Loucy (cell line): ENCODE results near the gene SIM2.
A peak's percentile ranks its signal among the peaks of the same experiment; 100 is the strongest.

ENCODE experiments used
- H2AFZ ChIP-seq: fragments of 200-600 bp; sonication (generic); 2 replicates; pipeline ENCODE4 v1.6.0; 2016; ENCODE audit warnings: antibody characterized with exemption, mild to moderate bottlenecking, low read length, moderate library complexity
- H3F3A ChIP-seq: fragments of 200-600 bp; 2 replicates; pipeline ENCODE4 v1.6.0; 2016; ENCODE audit warnings: antibody characterized with exemption, low read depth, mild to moderate bottlenecking
- H3K27me3 ChIP-seq: fragments of 200-600 bp; sonication (generic); 2 replicates; pipeline ENCODE4 v1.6.1; 2014; ENCODE audit warnings: low read length, mild to moderate bottlenecking; ENCODE audit not compliant: insufficient read depth, poor library complexity, severe bottlenecking
- H3K36me3 ChIP-seq: fragments of 200-600 bp; sonication (generic); 2 replicates; pipeline ENCODE4 v1.6.1; 2016; ENCODE audit warnings: low read length; ENCODE audit not compliant: insufficient read depth
- H3K4me1 ChIP-seq: fragments of 200-600 bp; sonication (generic); 2 replicates; pipeline ENCODE4 v1.5.1; 2014; ENCODE audit warnings: low read length, mild to moderate bottlenecking; ENCODE audit not compliant: insufficient read depth, poor library complexity, severe bottlenecking
- H3K4me2 ChIP-seq: fragments of 200-600 bp; sonication (generic); 2 replicates; pipeline ENCODE4 v1.6.0; 2014; ENCODE audit warnings: antibody characterized with exemption, low read length, low read depth, mild to moderate bottlenecking; ENCODE audit not compliant: poor library complexity, severe bottlenecking
- H3K4me3 ChIP-seq: fragments of 200-600 bp; sonication (generic); 2 replicates; pipeline ENCODE4 v1.5.1; 2014; ENCODE audit warnings: low read length, mild to moderate bottlenecking, mixed read lengths; ENCODE audit not compliant: poor library complexity, severe bottlenecking
- H3K79me2 ChIP-seq: fragments of 200-600 bp; sonication (generic); 2 replicates; pipeline ENCODE4 v1.6.1; 2014; ENCODE audit warnings: low read length; ENCODE audit not compliant: insufficient read depth
- H3K9ac ChIP-seq: fragments of 200-600 bp; sonication (generic); 2 replicates; pipeline ENCODE4 v1.6.0; 2014; ENCODE audit warnings: mild to moderate bottlenecking, low read depth, low read length, moderate library complexity; ENCODE audit not compliant: poor library complexity, severe bottlenecking
- H3K9me2 ChIP-seq: fragments of 200-600 bp; sonication (generic); replicated peaks from 2 replicates; pipeline ENCODE4 v1.6.1; 2016; ENCODE audit warnings: low read depth, low read length, mixed read lengths
- H3K9me3 ChIP-seq: fragments of 200-600 bp; sonication (generic); 2 replicates; pipeline ENCODE4 v1.6.1; 2014; ENCODE audit warnings: mild to moderate bottlenecking, antibody characterized with exemption, low read length, low read depth; ENCODE audit not compliant: insufficient read depth
- H4K20me1 ChIP-seq: fragments of 200-600 bp; sonication (generic); 2 replicates; pipeline ENCODE4 v1.6.0; 2014; ENCODE audit warnings: antibody characterized with exemption, low read length, mild to moderate bottlenecking; ENCODE audit not compliant: insufficient read depth, poor library complexity, severe bottlenecking
- CTCF ChIP-seq: fragments of 200-600 bp; sonication (generic); conservative IDR thresholded peaks from 2 replicates; pipeline ENCODE4 v1.5.1; 2014; ENCODE audit warnings: mild to moderate bottlenecking, antibody characterized with exemption, low read length
- EZH2phosphoT487 ChIP-seq: fragments of 200-600 bp; IDR thresholded peaks from 2 replicates; pipeline ENCODE4 v1.6.1; 2018; ENCODE audit warnings: antibody characterized with exemption, mild to moderate bottlenecking, moderate library complexity, borderline replicate concordance

The SIM2 gene

DNA sequence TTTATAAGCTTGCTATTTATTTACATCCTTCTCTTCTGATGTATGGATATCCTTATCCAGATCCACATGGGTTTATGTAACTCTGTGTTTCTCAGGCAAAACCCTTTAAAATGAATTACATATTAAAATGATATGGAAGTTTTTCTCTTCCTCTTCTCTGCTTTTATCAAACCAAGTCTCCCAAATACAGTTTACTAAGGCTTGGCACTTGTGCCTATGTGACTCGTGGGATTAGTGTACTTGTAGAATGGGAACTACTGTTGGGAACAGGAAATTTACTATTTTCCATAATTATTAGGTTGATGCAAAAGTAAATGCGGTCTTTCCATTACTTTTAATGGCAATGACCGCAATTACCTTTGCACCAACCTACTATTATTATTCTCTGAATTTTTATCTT, 14.8 kb downstream of the SIM2 start:
- TF ChIP-seq EZH2phosphoT487: no peak
- TF ChIP-seq CTCF: no peak
- Histone ChIP-seq H3K4me3 (no peak overlapping the region), H3F3A (no peaks in the 10 kb centered on the region), H2AFZ (no peak overlapping the region), H3K79me2 (no peaks in the 10 kb centered on the region), H3K4me1 (no peaks in the 10 kb centered on the region), H4K20me1 (no peaks in the 10 kb centered on the region), H3K9me3 (no peaks in the 10 kb centered on the region), H3K9me2 (no peaks in the 10 kb centered on the region), H3K27me3 (no peaks in the 10 kb centered on the region), H3K4me2 (no peak overlapping the region), H3K9ac (no peak overlapping the region), H3K36me3 (no peaks in the 10 kb centered on the region)

DNA sequence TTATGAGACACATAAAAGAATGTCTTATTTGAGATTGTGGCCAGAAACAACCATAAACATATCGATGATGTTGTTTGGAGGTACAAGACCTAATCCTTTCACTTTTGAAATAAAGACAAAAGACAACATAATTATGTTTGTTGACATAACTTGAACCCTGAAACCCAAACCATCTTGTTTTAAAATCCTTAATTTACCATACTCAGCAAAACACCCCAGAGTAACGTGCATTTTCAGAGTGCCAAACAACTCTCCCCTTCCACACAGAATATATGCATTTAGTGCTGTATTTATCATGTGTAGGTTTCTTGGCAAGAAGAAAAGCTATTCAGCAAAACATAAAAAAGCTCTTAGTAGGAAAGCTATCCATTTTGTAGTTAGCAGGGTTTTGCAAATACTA, 17.5 kb downstream of the SIM2 start:
- Histone ChIP-seq H3K9me2 (no peaks in the 10 kb centered on the region), H3K4me2 (no peak overlapping the region), H3K79me2 (no peaks in the 10 kb centered on the region), H2AFZ (peak overlapping the region; percentile 54), H3F3A (no peaks in the 10 kb centered on the region), H3K36me3 (no peaks in the 10 kb centered on the region), H3K9me3 (no peaks in the 10 kb centered on the region), H3K27me3 (no peaks in the 10 kb centered on the region), H3K4me3 (no peak overlapping the region), H3K9ac (no peak overlapping the region), H3K4me1 (no peaks in the 10 kb centered on the region), H4K20me1 (no peaks in the 10 kb centered on the region)
- no peak for TF ChIP-seq EZH2phosphoT487
- no peak for TF ChIP-seq CTCF

- Histone ChIP-seq H3K9me2 (no peaks in the 10 kb centered on the region), H3K79me2 (no peaks in the 10 kb centered on the region), H3K27me3 (no peaks in the 10 kb centered on the region), H3K4me3 (no peak overlapping the region), H3F3A (no peaks in the 10 kb centered on the region), H4K20me1 (no peaks in the 10 kb centered on the region), H3K9ac (no peak overlapping the region), H3K9me3 (no peaks in the 10 kb centered on the region), H2AFZ (peak overlapping the region; percentile 54), H3K36me3 (no peaks in the 10 kb centered on the region), H3K4me2 (no peak overlapping the region), H3K4me1 (no peaks in the 10 kb centered on the region)
- no peak for TF ChIP-seq EZH2phosphoT487
- no peak for TF ChIP-seq CTCF
These were observed 17.9 kb downstream of the SIM2 start for GRCh38 chr21:36716836-36717235.
